GM18858 (cell line): ENCODE results near the gene EFTUD2.
"Not testable (repeated sequence)": the region's sequence is repeated elsewhere in the genome, so short reads cannot be mapped to it uniquely, and the experiment has no call there.

ENCODE experiments used
- ATAC-seq: cut with Tn5 transposase; IDR thresholded peaks from one replicate; pipeline ENCODE4 v1.9.1; 2021; ENCODE audit not compliant: unreplicated experiment

EFTUD2 gene

DNA sequence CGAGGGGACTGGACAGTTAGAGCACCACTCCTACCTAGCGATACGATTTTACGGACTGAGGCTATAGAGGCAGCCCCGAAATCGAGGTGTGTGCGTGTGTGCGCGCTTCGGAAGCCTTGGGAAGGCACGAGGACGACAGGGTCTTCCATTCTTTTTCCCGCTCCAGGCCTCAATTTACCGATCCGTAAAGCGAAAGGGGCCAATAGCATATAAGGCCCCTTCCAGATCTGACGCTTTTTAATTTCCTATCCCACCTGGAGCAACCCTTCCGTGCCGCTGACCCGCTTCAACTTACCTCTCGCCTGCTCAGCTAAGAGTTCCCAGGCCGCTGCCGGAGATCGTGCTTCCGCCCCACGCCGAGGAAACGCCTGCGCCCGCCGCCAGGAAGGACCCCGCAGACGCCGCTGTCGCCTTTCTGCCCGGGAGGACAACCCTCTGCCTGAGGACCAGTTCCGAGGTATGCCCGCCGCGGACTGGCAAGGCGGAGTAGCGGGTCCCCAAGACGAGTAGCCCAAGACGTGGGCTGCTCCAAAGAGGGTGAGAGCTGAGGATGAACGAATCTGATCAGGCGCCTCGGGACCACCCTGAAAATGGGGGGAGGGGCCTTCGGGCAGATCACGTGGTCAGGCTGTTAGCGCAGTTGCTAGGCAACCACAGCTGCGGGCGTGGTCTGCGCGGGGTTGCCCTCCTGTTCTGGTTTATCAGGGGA lies at the start of gene EFTUD2:
EFTUD2 (minus strand) TSS at position 372 of the 709 bp plus-strand sequence. CDS start 4,924 bp downstream, outside the sequence.
- ATAC-seq: no peak

DNA sequence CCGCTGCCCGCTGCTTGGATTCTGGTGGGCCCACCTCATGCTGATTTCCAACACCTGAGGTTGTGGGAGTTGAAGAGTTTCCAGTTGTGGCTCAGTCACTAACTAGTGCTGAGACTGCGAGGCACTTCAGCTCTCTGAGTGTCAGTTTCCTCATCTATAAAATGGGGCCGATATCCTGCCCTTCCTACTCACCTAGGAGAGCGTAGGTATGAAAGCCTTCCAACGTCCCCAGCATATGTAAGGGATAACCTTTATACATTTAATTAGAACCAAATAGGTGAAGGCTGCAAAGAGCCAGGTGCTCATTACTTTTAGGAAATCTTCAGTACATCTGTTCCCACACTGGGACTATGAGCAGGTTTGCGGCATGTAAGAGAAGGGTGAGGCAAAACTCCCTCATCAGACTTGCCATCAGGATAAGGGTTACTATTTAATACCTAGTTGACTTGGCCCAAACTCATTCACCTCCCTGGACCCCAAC lies 49.1 kb upstream of the EFTUD2 start:
- no peak for ATAC-seq

- peak; percentile 84 for ATAC-seq
Measured at GRCh38 chr17:44947461-44948314, 48.4 kb upstream of the EFTUD2 start, which contains the start of gene KIF18B. Gene KIF18B, minus strand, starts transcription at chr17:44947773. Its CDS starts 11,429 bp downstream, at chr17:44936344.

GRCh38 chr17:44945652-44946051 lies 46.4 kb upstream of the EFTUD2 start:
- not testable (repeated sequence) for ATAC-seq

DNA sequence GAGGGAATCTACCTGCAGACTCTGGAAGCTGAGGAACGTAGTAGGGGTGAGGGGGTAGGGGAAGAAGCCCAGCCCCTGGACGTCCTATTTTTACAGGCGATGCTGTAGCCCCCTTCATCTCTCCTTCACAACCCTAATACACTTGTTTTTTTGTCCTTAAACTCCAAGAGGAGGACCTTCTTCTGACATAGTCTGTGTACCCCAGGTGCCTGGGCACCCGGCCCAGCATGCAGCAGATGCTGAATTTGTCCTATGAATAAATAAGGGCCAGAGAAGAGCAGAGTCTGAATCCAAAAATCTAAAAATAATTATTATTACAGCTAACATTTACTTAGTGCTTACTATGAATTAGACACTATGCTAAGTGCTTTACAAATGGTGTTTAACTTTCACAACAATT lies 43.2 kb upstream of the EFTUD2 start:
- ATAC-seq: no peak

- no peak for ATAC-seq
Measured at GRCh38 chr17:44941712-44942331, 42.6 kb upstream of the EFTUD2 start.

DNA sequence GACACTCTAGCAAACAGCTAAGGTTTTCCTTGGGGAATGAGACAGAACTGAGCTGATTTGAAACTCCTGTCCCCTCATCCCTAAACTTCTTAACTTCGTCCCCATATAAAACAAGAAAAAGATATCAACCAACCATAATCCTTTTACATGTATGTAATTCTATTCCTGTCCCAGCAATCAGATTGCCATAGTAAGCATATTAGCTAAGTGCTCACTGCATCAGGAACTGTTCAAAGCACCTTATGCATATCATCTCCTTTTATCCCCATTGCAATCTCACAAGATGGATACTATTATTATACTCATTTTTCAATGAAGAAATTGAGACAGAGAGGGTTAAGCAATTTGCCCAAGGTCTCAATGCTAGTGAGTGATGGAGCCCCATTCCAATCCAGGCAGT lies 41.5 kb upstream of the EFTUD2 start:
- ATAC-seq: no peak

- ATAC-seq: no peak
Measured at GRCh38 chr17:44940317-44940716, 41.1 kb upstream of the EFTUD2 start.

- ATAC-seq: no peak
Measured at GRCh38 chr17:44935116-44935515, 35.9 kb upstream of the EFTUD2 start.

- no peak for ATAC-seq
Measured at GRCh38 chr17:44934745-44935105, 35.5 kb upstream of the EFTUD2 start.

GRCh38 chr17:44933824-44934744 lies 34.8 kb upstream of the EFTUD2 start:
- no peak for ATAC-seq

DNA sequence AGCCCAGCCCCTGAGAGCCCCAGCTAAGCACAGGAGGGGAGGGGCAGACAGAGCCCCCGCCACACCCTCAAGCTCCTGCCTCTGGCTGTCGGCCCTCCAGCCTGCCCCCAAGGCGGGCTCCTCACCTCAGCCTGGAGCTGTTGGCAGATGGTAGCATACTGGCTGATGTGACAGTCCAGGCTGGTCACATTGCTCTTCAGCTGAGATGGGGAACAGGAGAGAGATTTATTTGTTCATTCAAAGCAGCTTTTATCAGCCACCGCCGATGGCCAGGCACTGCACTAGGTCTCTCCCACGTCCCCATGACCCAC lies 33.5 kb upstream of the EFTUD2 start:
- no peak for ATAC-seq

DNA sequence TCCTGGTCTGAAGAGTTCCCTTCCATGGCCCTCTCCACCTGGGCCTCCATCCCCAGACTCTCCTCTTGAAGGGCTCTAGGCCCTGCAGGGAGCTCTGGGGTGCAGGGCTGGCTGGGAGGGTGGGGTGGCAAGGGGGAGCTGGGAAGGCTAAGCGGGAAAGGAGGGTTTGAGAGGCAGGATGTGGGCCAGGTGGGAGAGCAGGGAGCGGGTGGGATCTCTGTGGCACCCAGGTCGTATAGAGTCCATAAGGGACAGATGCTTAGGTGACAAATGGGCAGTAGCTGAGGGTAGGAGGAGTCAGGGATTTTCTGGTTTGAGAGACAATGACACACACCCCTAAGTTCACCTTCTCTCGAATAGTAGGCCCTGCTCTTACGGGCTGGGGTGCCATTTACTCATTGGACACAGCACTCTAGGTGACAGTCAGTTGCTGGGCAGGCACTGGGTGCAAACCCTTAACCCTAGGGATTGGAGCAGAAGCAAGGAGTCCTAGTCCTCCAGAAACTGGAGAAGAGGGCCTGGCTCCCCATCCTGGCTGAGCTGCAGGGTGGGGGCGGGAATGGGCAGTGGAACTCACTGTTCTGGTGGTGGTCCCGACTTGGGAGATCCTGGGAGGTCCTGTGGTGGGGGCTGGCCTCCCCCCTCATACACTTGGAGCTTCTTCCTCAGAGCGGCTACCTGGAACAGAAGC lies 33.0 kb upstream of the EFTUD2 start:
- no peak for ATAC-seq

- ATAC-seq: no peak
Measured at GRCh38 chr17:44931376-44931775, 32.1 kb upstream of the EFTUD2 start.

DNA sequence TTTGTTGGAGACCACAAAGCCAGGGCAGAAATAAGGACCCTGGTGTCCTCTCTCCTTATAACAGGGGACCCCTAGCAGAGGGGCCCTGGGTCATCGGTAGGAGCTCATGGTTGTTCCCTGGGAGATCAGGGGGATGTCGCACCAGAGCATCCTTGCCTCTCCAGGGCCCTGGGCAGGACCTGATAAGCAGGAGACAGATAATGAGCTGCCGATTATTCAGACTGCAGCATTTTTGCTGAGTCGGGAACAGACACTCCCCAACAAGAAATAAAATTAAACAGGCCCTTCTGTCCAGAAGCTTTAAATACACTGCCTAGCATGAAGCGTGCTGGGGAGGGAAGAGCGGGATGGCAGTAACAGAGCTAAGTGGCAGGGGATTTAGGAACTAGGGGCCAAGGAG lies 31.4 kb upstream of the EFTUD2 start:
- no peak for ATAC-seq

DNA sequence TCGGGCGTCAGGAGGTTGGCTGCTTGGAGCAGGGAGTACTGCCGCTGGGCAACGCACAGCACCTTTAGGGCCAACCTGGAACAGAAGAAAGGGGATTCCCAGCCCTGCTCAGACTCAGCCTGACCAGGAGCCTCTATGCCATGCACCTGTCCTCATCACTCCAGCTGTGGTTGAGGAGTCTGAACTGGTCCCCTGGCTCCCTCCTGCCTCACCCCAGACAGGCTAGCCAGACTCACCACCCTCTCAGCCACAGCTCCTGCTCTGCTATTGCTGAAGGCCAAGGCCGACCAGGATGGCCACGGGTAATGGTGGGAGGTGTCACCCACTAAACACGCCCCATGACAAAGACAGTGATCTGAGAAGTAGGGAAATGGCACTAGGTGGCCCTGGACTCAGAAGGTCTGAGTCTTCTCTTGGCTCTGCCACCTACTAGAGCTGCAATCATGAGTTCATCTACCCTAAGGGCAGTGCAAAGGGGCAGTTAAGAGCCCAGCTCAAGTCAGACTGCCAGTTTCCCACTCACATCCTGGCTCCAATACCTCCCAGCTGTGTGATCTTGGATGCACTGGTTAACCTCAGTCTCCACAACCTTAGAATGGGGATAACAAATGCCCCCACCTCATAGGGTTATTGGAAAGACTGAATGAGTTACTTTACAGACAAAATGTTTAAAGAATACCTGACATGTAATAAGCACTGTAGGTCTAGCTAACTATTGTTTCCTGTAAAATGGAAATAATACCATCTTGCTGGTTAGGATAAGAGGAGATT lies 29.9 kb upstream of the EFTUD2 start:
- no peak for ATAC-seq

DNA sequence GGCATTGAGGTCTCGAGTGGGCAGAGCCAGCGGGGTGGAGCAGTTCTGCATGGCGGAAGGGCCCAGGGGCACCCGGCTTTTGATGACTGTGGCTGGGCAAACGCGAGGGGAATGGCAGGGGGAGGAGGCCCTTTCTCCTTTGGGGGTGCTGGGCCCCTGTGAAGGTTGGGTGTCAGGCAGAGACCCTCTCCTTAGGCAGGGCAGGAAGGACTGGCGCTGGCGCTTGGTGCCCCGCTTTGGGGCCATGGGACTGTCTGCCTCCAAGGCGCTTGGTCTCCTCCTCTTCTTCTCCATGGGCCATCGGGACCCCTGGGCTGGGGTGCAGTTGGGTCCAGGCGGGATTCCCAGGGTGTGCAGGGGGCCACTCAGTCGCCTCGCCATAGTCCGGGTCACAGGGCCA lies 28.9 kb upstream of the EFTUD2 start:
- ATAC-seq: no peak

GRCh38 chr17:44927696-44928095 lies 28.5 kb upstream of the EFTUD2 start:
- no peak for ATAC-seq

DNA sequence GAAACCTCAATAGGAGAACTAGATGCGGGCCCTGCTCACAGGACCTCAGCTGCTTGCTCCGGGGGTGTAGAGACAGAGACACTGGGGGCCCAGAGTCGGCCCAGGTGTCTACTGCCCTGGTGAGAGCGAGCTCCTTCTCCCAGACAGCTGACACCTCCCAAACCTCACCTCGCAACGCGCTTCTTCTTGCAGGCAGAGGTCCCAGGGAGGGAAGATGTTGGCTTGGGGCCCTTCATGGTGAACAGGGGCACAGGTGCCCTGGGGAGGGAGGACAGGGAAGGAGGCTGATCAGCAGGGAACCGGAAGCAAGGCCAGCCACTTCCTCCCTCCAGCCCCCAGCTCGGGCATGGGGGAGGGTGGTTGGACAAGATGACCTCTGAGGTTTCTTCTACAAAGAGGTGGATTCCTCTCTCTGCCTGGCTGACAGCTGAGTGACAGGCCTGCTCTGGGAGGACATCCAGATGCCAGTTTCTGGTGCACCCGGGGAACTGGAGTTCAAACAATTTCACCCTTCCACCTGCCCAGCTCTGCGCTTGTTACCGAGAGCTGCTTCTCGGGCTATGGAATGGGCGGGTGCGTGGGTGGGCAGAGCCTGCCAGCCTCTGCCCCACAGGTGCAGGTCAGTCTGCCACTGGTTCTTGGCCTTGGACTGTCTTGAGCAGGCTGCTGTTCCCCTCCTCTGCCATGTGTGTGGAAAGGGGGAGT lies 27.7 kb upstream of the EFTUD2 start:
- ATAC-seq: no peak
